Spleen (tissue), 11 donors: ENCODE data around the gene LINC01488. TPM values are rescaled to one million over a fixed set of nuclear protein-coding genes. Genes with fewer than 3 reads are reported as not detected.

Experiments
- DNase-seq: peaks from one replicate; pipeline ENCODE4 v3.0.0-alpha.2; 2020
- H3K27ac ChIP-seq, 8 donors: fragments of 200-600 bp; sonication (generic) in 7 of 8; 1 replicate in 4 of 8; 2 replicates in 4 of 8; pipeline versions ENCODE4 v1.5.0 to v1.8.0; 2016 to 2021; ENCODE audit warnings: inconsistent platforms in 4 of 8, mild to moderate bottlenecking in 4 of 8, moderate library complexity in 1 of 8
- H3K27me3 ChIP-seq, 7 donors: fragments of 200-600 bp; sonication (generic) in 6 of 7; replicated peaks in 1 of 7; 1 replicate in 4 of 7; 2 replicates in 3 of 7; pipeline versions ENCODE4 v1.5.0 to v1.8.0; 2016 to 2021; ENCODE audit warnings: inconsistent platforms in 3 of 7, mild to moderate bottlenecking in 1 of 7
- H3K36me3 ChIP-seq, 6 donors: fragments of 200-600 bp; sonication (generic) in 5 of 6; 1 replicate in 4 of 6; 2 replicates in 2 of 6; pipeline versions ENCODE4 v1.5.0 to v1.8.0; 2016 to 2021; ENCODE audit warnings: inconsistent platforms in 2 of 6
- H3K4me1 ChIP-seq, 6 donors: fragments of 200-600 bp; sonication (generic) in 5 of 6; 1 replicate in 3 of 6; 2 replicates in 3 of 6; pipeline versions ENCODE4 v1.5.0 to v1.8.0; 2016 to 2021; ENCODE audit warnings: inconsistent platforms in 3 of 6
- H3K4me3 ChIP-seq, 8 donors: fragments of 200-600 bp; sonication (generic) in 7 of 8; 1 replicate in 4 of 8; 2 replicates in 4 of 8; pipeline versions ENCODE4 v1.5.0 to v1.8.0; 2016 to 2021; ENCODE audit warnings: inconsistent platforms in 4 of 8, mild to moderate bottlenecking in 4 of 8, moderate library complexity in 2 of 8
- H3K9me3 ChIP-seq, 8 donors: fragments of 200-600 bp; sonication (generic) in 7 of 8; 1 replicate in 4 of 8; 2 replicates in 4 of 8; pipeline versions ENCODE4 v1.5.0 to v1.8.0; 2016 to 2021; ENCODE audit warnings: inconsistent platforms in 4 of 8
- POLR2A ChIP-seq, 3 donors: fragments of 450-650 bp; IDR thresholded peaks; one replicate each; pipeline ENCODE4 v1.5.1; 2017; ENCODE audit warnings: antibody characterized with exemption in 3 of 3, mild to moderate bottlenecking in 1 of 3
- POLR2AphosphoS5 ChIP-seq, 3 donors: sonication (generic); formaldehyde crosslinking; IDR thresholded peaks; one replicate each; pipeline ENCODE4 v1.5.1; 2017; ENCODE audit warnings: antibody characterized with exemption in 3 of 3
- WGBS, 5 donors: extraction: QIAGEN DNeasy Blood & Tissue Kit in 3 of 5; methylation state at CpG; one replicate each; pipeline versions ENCODE4 v1.1.5 to v1.1.7; 2013 to 2018; 5-methylcytosine and 5-hydroxymethylcytosine counted together
- intact Hi-C: fragments of 100-400 bp; cut with DNase I; formaldehyde crosslinking; loops from one replicate; pipeline ENCODE4 v1.15.0; 2023; ENCODE audit warnings: low total_unique reads
- polyA plus RNA-seq, 3 donors: library from polyadenylated mRNA; stranded (reverse); fragments of 200-250 nt; gene quantifications; one replicate each; pipeline ENCODE4 v1.2.1, GENCODE V29; 2013
- total RNA-seq, 7 donors: library from RNA; depleted of rRNA in 3 of 7; stranded (reverse); fragments of >200 nt in 3 of 7; fragmentation: NEBNext Ultra II Directional in 4 of 7; extraction: Animal tissue kit (Norgen Biotek cat#: 25700) in 4 of 7; gene quantifications; one replicate each; pipeline versions ENCODE4 v1.1.0 to v1.2.1, GENCODE V29; 2016 to 2021
- TF ChIP-seq, protein P1 (sequence below), 11 experiments: fragments of 200-600 bp in 7 of 11; fragments of 450-650 bp in 4 of 11; sonication (generic) in 4 of 11; IDR thresholded peaks in 8 of 11; conservative IDR thresholded peaks in 3 of 11; 1 replicate in 7 of 11; 2 replicates in 4 of 11; pipeline versions ENCODE4 v1.4.0 to v1.8.0; 2016 to 2021; ENCODE audit warnings: antibody characterized with exemption in 11 of 11, inconsistent platforms in 4 of 11, mild to moderate bottlenecking in 1 of 11
- donor health status: healthy with polysubstance abuse.
- donor health status: DM: no; HTN: no; CAD: no; lungs with moderate emphysema.
- donor health status: DM: no; HTN: no; CAD: no.
- donor health status: Bipolar disorder and iron deficiency.
- donor health status: healthy.
- donor health status: DM: no; HTN: no; CAD: no.
- donor health status: DM: yes; HTN: yes; CAD: no.

LINC01488 gene
- total and polyA plus RNA-seq, 10 donors, result not detected

- Histone ChIP-seq H3K36me3 (no peaks in the 10 kb centered on the region), H3K27ac (no peak overlapping the region), H3K9me3 (no peaks in the 10 kb centered on the region), H3K4me1 (peaks cover 0 to 23% (median 9%) of the 10 kb centered on the region in 6 donors), H3K4me3 (no peak overlapping the region), H3K27me3 (peaks cover 0 to 5% (median 0%) of the 10 kb centered on the region in 7 donors)
- DNase-seq, result peak; percentile 56
- TF ChIP-seq POLR2AphosphoS5 (IDR thresholded peaks at IDR 0.05) (no peak), POLR2A (IDR thresholded peaks at IDR 0.05) (no peak)
- TF ChIP-seq, protein P1, sequence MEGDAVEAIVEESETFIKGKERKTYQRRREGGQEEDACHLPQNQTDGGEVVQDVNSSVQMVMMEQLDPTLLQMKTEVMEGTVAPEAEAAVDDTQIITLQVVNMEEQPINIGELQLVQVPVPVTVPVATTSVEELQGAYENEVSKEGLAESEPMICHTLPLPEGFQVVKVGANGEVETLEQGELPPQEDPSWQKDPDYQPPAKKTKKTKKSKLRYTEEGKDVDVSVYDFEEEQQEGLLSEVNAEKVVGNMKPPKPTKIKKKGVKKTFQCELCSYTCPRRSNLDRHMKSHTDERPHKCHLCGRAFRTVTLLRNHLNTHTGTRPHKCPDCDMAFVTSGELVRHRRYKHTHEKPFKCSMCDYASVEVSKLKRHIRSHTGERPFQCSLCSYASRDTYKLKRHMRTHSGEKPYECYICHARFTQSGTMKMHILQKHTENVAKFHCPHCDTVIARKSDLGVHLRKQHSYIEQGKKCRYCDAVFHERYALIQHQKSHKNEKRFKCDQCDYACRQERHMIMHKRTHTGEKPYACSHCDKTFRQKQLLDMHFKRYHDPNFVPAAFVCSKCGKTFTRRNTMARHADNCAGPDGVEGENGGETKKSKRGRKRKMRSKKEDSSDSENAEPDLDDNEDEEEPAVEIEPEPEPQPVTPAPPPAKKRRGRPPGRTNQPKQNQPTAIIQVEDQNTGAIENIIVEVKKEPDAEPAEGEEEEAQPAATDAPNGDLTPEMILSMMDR (IDR thresholded peaks at IDR 0.05 in 8 of 11, conservative IDR thresholded peaks at IDR 0.05 in 3 of 11), result no peak
- intact Hi-C loops, result no loop called here
- 89 to 95% (median 93%) methylated on average over 13 of the region's 13 CpGs for WGBS, 5 donors
These were observed 47.5 kb downstream of the LINC01488 start for GRCh38 chr11:69529001-69529400.

DNA sequence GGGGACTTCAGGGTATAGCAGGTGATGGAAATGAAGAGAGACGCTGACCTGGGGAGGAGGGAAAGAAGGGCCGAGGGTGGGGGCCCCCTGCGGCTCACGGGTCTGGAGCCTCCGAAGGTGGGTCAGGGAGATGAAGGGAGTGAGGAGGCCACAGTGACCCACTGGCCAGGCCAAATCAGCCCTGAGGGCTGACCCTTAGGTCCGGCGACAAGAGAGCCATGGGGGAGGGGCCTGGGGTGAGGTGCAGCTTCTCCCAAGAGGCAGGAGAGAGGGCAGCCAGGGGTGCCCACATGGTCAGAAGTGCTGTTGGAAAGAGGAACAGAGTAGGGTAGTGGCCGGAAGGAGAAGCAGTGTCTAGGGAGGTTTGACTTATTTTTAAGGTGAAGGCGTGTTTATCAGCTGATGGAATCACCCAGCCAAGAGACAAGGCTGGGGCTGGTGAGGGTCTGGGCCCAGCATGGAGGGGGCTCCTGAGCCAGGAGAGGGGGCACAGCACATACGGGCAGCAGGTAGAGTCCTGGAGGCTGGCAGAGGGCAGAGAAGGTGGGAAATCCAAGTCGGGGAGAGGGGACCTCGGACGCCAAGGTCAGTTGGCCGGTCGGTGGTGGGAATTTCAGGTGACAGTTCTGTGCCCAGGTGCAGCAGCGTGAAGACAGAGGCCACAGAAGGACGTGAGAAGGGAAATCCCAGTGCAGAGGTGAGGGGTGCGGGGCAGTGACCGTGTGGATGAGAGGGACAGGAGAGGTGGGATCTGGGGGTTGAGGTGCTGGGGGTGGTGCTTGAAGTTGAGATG lies 49.0 kb downstream of the LINC01488 start:
- Histone ChIP-seq H3K4me3 (peak overlapping the region in 1 of 8 donors; percentile 32), H3K4me1 (peaks cover 0 to 23% (median 9%) of the 10 kb centered on the region in 6 donors), H3K27me3 (no peaks in the 10 kb centered on the region), H3K27ac (peak overlapping the region in 1 of 8 donors; percentile 28), H3K9me3 (no peaks in the 10 kb centered on the region), H3K36me3 (no peaks in the 10 kb centered on the region)
- 49 to 63% (median 56%) methylated on average over 19 of the region's 19 CpGs for WGBS, 5 donors
- TF ChIP-seq, protein P1 (IDR thresholded peaks at IDR 0.05 in 8 of 11, conservative IDR thresholded peaks at IDR 0.05 in 3 of 11), result no peak
- no peak for TF ChIP-seq POLR2AphosphoS5 (IDR thresholded peaks at IDR 0.05)
- no peak for TF ChIP-seq POLR2A (IDR thresholded peaks at IDR 0.05)
- intact Hi-C loops, result no loop called here
- peak; percentile 80 for DNase-seq

DNA sequence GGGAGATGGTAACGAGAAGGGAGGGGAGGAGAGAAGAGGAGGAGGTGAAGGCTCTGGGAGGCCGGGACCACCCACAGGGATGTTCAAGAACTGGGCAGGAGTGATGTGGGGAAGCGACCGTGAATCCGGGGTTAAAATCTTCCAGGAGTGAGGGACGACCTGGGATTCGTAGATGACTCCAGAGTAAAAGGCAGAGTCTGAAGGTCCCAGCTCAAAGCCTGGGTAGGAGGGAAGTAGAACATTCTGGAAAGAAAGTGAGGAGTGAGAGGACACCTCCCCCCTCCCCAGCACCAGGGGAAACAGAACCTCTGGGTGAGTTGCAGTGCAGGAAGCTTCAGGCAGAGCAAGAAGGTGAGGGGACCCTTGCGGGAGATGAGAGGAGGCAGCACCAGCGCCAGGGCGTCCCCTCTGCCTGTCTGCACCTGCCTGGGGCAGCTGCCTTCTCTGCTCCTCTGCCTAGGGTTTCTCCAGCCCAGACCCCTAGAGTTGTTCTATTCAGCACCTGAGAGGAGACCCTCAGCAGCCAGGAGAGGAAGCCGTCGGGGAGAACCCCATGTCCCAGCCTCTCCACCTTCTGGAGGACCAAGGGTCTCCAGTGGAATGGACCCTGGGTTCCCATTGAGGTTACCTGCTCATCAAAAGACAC lies 49.7 kb downstream of the LINC01488 start:
- H3K4me1 ChIP-seq, result peaks cover 0 to 23% (median 9%) of the 10 kb centered on the region in 6 donors
- no peaks in the 10 kb centered on the region for H3K27me3 ChIP-seq
- no peaks in the 10 kb centered on the region for H3K36me3 ChIP-seq
- peak; percentile 56 for DNase-seq
- intact Hi-C loops, result no loop called here
- H3K4me3 ChIP-seq, result peak overlapping the region in 1 of 8 donors; percentile 32
- TF ChIP-seq, protein P1 (IDR thresholded peaks at IDR 0.05 in 8 of 11, conservative IDR thresholded peaks at IDR 0.05 in 3 of 11), result no peak
- no peak for TF ChIP-seq POLR2A (IDR thresholded peaks at IDR 0.05)
- no peak for TF ChIP-seq POLR2AphosphoS5 (IDR thresholded peaks at IDR 0.05)
- WGBS, 5 donors, result 66 to 86% (median 80%) methylated on average over 12 of the region's 12 CpGs
- no peaks in the 10 kb centered on the region for H3K9me3 ChIP-seq
- no peak overlapping the region for H3K27ac ChIP-seq

DNA sequence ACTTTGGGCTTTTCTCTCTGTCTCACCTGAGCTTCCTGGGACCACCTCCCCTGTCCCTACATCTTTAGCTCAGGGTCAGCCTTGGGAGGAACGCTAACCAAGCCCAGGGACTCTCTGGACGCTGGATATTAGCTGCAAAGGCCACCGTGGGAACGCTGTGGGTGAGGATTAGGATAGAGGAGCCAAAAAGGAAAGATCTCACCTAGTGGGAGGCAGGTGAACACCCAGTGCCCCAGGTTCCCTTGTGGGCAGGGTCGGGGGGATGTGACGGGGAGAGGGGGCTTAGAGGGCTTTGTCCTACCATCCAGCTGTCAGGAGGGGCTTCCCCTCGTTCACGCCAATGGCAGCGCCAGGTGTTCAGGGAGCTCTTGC lies 50.2 kb downstream of the LINC01488 start:
- intact Hi-C loops, result no loop called here
- TF ChIP-seq, protein P1 (IDR thresholded peaks at IDR 0.05 in 8 of 11, conservative IDR thresholded peaks at IDR 0.05 in 3 of 11), result no peak
- TF ChIP-seq POLR2AphosphoS5 (IDR thresholded peaks at IDR 0.05) (no peak), POLR2A (IDR thresholded peaks at IDR 0.05) (no peak)
- Histone ChIP-seq H3K27ac (no peak overlapping the region), H3K4me3 (no peak overlapping the region), H3K27me3 (no peaks in the 10 kb centered on the region), H3K36me3 (no peaks in the 10 kb centered on the region), H3K9me3 (no peaks in the 10 kb centered on the region), H3K4me1 (peaks cover 0 to 23% (median 9%) of the 10 kb centered on the region in 6 donors)
- peak; percentile 47 for DNase-seq
- 70 to 78% (median 71%) methylated on average over 9 of the region's 9 CpGs for WGBS, 5 donors
